Measurements from ENCODE around the gene HIP1. TPM values are rescaled to one million over a fixed set of nuclear protein-coding genes. Genes with fewer than 3 reads are reported as not detected.
A peak's percentile ranks its signal among the peaks of the same experiment; 100 is the strongest.
"Not testable (repeated sequence)": the region's sequence is repeated elsewhere in the genome, so short reads cannot be mapped to it uniquely, and the experiment has no call there.

The HIP1 gene
- polyA plus RNA-seq, 4 donors = 0.22 to 7.1 (median 2.2) TPM

- FAIRE-seq; DNase-seq; H3K9me3 ChIP-seq (ENCODE audit: control insufficient read depth in 2 of 2, insufficient read depth in 1 of 2, low read depth in 1 of 2, low read length in 1 of 2); H3K4me1 ChIP-seq (ENCODE audit: control insufficient read depth in 3 of 3, insufficient read depth in 2 of 3, low read depth in 1 of 3, low read length in 2 of 3); H3K27me3 ChIP-seq (ENCODE audit: control insufficient read depth in 3 of 3, insufficient read depth in 3 of 3, low read length in 3 of 3); H3K27ac ChIP-seq (ENCODE audit: low read depth in 1 of 3, low read length in 2 of 3); H3K36me3 ChIP-seq (ENCODE audit: control insufficient read depth in 3 of 3, insufficient read depth in 2 of 3, low read depth in 1 of 3, low read length in 3 of 3); H3K4me3 ChIP-seq (ENCODE audit: low read depth in 1 of 3, low read length in 3 of 3): not testable (repeated sequence)
- WGBS, 3 donors = 88 to 94% (median 91%) methylated on average over 9 of the region's 9 CpGs
Observed at GRCh38 chr7:75602831-75603230, 135.9 kb downstream of the HIP1 start.

DNA sequence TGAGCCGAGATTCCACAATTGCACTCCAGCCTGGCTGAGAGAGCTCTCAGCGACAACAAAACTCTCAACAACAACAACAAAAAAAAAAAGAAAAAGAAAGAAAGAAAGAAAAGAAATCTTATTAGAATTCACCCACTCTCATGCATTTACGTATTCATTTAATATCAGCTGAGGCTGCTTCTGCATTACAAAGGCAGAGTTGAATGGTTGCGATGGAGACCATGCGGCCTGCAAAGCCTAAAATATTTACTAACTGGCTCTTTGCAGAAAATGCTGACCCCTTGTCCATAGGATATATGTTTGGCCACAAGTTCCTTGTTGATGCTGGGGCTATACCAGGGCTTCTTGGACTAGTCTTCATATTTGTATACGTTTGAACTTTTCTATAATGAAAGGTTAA lies 137.2 kb downstream of the HIP1 start:
- DNase-seq (no peak), FAIRE-seq (no peak)
- 92 to 93% (median 93%) methylated on average over 6 of the region's 6 CpGs for WGBS, 3 donors

GRCh38 chr7:75600748-75601147 lies 138.0 kb downstream of the HIP1 start:
- not testable (repeated sequence) for H3K27me3 ChIP-seq (ENCODE audit: control insufficient read depth in 3 of 3, insufficient read depth in 3 of 3, low read length in 3 of 3); H3K9me3 ChIP-seq (ENCODE audit: control insufficient read depth in 2 of 2, insufficient read depth in 1 of 2, low read depth in 1 of 2, low read length in 1 of 2); DNase-seq; H3K27ac ChIP-seq (ENCODE audit: low read depth in 1 of 3, low read length in 2 of 3); H3K4me3 ChIP-seq (ENCODE audit: low read depth in 1 of 3, low read length in 3 of 3); H3K4me1 ChIP-seq (ENCODE audit: control insufficient read depth in 3 of 3, insufficient read depth in 2 of 3, low read depth in 1 of 3, low read length in 2 of 3); H3K36me3 ChIP-seq (ENCODE audit: control insufficient read depth in 3 of 3, insufficient read depth in 2 of 3, low read depth in 1 of 3, low read length in 3 of 3); FAIRE-seq
- 85 to 95% (median 86%) methylated on average over 4 of the region's 4 CpGs for WGBS, 3 donors

More for the DNA sequence above, 137.2 kb downstream of the HIP1 start:
- Histone ChIP-seq H3K36me3 (ENCODE audit: control insufficient read depth in 3 of 3, insufficient read depth in 2 of 3, low read depth in 1 of 3, low read length in 3 of 3) (peaks cover 0 to 4% (median 0%) of the 10 kb centered on the region in 3 donors), H3K27me3 (ENCODE audit: control insufficient read depth in 3 of 3, insufficient read depth in 3 of 3, low read length in 3 of 3) (no peaks in the 10 kb centered on the region), H3K27ac (ENCODE audit: low read depth in 1 of 3, low read length in 2 of 3) (no peak overlapping the region), H3K4me1 (ENCODE audit: control insufficient read depth in 3 of 3, insufficient read depth in 2 of 3, low read depth in 1 of 3, low read length in 2 of 3) (no peaks in the 10 kb centered on the region), H3K9me3 (ENCODE audit: control insufficient read depth in 2 of 2, insufficient read depth in 1 of 2, low read depth in 1 of 2, low read length in 1 of 2) (no peaks in the 10 kb centered on the region), H3K4me3 (ENCODE audit: low read depth in 1 of 3, low read length in 3 of 3) (no peak overlapping the region)

GRCh38 chr7:75599244-75599781 lies 139.4 kb downstream of the HIP1 start:
- H3K27ac ChIP-seq (ENCODE audit: low read depth in 1 of 3, low read length in 2 of 3) = peak overlapping the region in 2 of 3 donors; percentile 27 to 37
- H3K36me3 ChIP-seq (ENCODE audit: control insufficient read depth in 3 of 3, insufficient read depth in 2 of 3, low read depth in 1 of 3, low read length in 3 of 3) = peaks cover 0 to 4% (median 0%) of the 10 kb centered on the region in 3 donors
- no peaks in the 10 kb centered on the region for H3K4me1 ChIP-seq (ENCODE audit: control insufficient read depth in 3 of 3, insufficient read depth in 2 of 3, low read depth in 1 of 3, low read length in 2 of 3)
- no peaks in the 10 kb centered on the region for H3K9me3 ChIP-seq (ENCODE audit: control insufficient read depth in 2 of 2, insufficient read depth in 1 of 2, low read depth in 1 of 2, low read length in 1 of 2)
- 51 to 78% (median 76%) methylated on average over 14 to 15 of the region's 15 CpGs for WGBS, 3 donors
- no peak overlapping the region for H3K4me3 ChIP-seq (ENCODE audit: low read depth in 1 of 3, low read length in 3 of 3)
- no peaks in the 10 kb centered on the region for H3K27me3 ChIP-seq (ENCODE audit: control insufficient read depth in 3 of 3, insufficient read depth in 3 of 3, low read length in 3 of 3)
- no peak for FAIRE-seq
- no peak for DNase-seq

GRCh38 chr7:75596727-75597614 lies 141.8 kb downstream of the HIP1 start:
- Histone ChIP-seq H3K4me1 (ENCODE audit: control insufficient read depth in 3 of 3, insufficient read depth in 2 of 3, low read depth in 1 of 3, low read length in 2 of 3) (no peaks in the 10 kb centered on the region), H3K27me3 (ENCODE audit: control insufficient read depth in 3 of 3, insufficient read depth in 3 of 3, low read length in 3 of 3) (no peaks in the 10 kb centered on the region), H3K9me3 (ENCODE audit: control insufficient read depth in 2 of 2, insufficient read depth in 1 of 2, low read depth in 1 of 2, low read length in 1 of 2) (no peaks in the 10 kb centered on the region), H3K36me3 (ENCODE audit: control insufficient read depth in 3 of 3, insufficient read depth in 2 of 3, low read depth in 1 of 3, low read length in 3 of 3) (peaks cover 0 to 7% (median 0%) of the 10 kb centered on the region in 3 donors), H3K4me3 (ENCODE audit: low read depth in 1 of 3, low read length in 3 of 3) (no peak overlapping the region), H3K27ac (ENCODE audit: low read depth in 1 of 3, low read length in 2 of 3) (no peak overlapping the region)
- FAIRE-seq = no peak
- 74 to 78% (median 74%) methylated on average over 16 of the region's 16 CpGs for WGBS, 3 donors
- DNase-seq = peak in 1 of 2 donors; percentile 39

- Histone ChIP-seq H3K27me3 (ENCODE audit: control insufficient read depth in 3 of 3, insufficient read depth in 3 of 3, low read length in 3 of 3) (no peaks in the 10 kb centered on the region), H3K36me3 (ENCODE audit: control insufficient read depth in 3 of 3, insufficient read depth in 2 of 3, low read depth in 1 of 3, low read length in 3 of 3) (peaks cover 0 to 7% (median 0%) of the 10 kb centered on the region in 3 donors), H3K27ac (ENCODE audit: low read depth in 1 of 3, low read length in 2 of 3) (no peak overlapping the region), H3K9me3 (ENCODE audit: control insufficient read depth in 2 of 2, insufficient read depth in 1 of 2, low read depth in 1 of 2, low read length in 1 of 2) (peaks cover 0 to 4% of the 10 kb centered on the region in 2 donors), H3K4me3 (ENCODE audit: low read depth in 1 of 3, low read length in 3 of 3) (no peak overlapping the region), H3K4me1 (ENCODE audit: control insufficient read depth in 3 of 3, insufficient read depth in 2 of 3, low read depth in 1 of 3, low read length in 2 of 3) (no peaks in the 10 kb centered on the region)
- WGBS, 3 donors = 86 to 95% (median 91%) methylated on average over 4 of the region's 4 CpGs
- FAIRE-seq (no peak), DNase-seq (no peak)
Observed at GRCh38 chr7:75595766-75596165, 143.0 kb downstream of the HIP1 start.

GRCh38 chr7:75593500-75594184 lies 145.1 kb downstream of the HIP1 start:
- peak in 1 of 2 donors; percentile 70 for DNase-seq
- not testable (repeated sequence) for H3K4me3 ChIP-seq (ENCODE audit: low read depth in 1 of 3, low read length in 3 of 3); H3K27ac ChIP-seq (ENCODE audit: low read depth in 1 of 3, low read length in 2 of 3); H3K9me3 ChIP-seq (ENCODE audit: control insufficient read depth in 2 of 2, insufficient read depth in 1 of 2, low read depth in 1 of 2, low read length in 1 of 2); FAIRE-seq; H3K27me3 ChIP-seq (ENCODE audit: control insufficient read depth in 3 of 3, insufficient read depth in 3 of 3, low read length in 3 of 3); H3K36me3 ChIP-seq (ENCODE audit: control insufficient read depth in 3 of 3, insufficient read depth in 2 of 3, low read depth in 1 of 3, low read length in 3 of 3); H3K4me1 ChIP-seq (ENCODE audit: control insufficient read depth in 3 of 3, insufficient read depth in 2 of 3, low read depth in 1 of 3, low read length in 2 of 3)
- 49 to 81% (median 67%) methylated on average over 11 to 12 of the region's 12 CpGs for WGBS, 3 donors

DNA sequence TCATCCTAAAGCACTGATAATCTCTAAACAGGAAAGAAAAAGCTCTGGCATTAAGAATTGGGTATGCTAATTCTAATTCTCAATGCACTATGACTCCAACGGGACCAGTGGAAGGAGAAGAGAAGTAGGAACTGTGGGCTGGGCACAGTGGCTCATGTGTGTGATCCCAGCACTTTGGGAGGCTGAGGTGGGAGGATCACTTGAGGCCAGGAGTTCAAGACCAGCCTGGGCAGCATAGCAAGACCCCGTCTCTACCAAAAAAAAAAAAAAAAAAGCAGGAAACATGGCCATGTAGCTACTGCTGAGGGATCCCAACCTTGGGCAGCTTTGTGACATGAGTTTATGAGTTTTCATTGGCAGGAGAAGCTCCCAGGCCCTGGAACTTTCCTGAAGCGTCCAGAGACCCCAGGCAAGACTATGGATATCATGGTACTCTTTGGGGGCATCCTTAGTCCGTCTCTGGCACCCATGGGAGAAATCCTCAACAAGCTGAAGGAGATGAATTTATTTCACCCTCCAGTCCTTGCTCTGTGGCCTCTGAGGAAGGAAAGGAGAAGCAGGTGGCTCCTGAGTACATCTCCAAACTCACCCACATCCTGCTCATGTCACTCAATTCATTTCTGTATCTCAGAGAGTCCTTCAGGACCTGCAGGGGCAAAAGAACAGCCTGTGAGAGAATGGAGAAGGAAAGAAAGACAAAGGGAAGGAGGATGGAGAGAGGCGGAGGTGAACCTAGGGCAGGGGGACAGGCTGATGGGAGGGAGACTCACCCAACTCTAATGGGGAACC lies 147.1 kb downstream of the HIP1 start:
- no peak for DNase-seq
- no peaks in the 10 kb centered on the region for H3K27me3 ChIP-seq (ENCODE audit: control insufficient read depth in 3 of 3, insufficient read depth in 3 of 3, low read length in 3 of 3)
- no peak overlapping the region for H3K27ac ChIP-seq (ENCODE audit: low read depth in 1 of 3, low read length in 2 of 3)
- peaks cover 0 to 5% of the 10 kb centered on the region in 2 donors for H3K9me3 ChIP-seq (ENCODE audit: control insufficient read depth in 2 of 2, insufficient read depth in 1 of 2, low read depth in 1 of 2, low read length in 1 of 2)
- no peak for FAIRE-seq
- H3K36me3 ChIP-seq (ENCODE audit: control insufficient read depth in 3 of 3, insufficient read depth in 2 of 3, low read depth in 1 of 3, low read length in 3 of 3) = peaks cover 0 to 4% (median 0%) of the 10 kb centered on the region in 3 donors
- H3K4me3 ChIP-seq (ENCODE audit: low read depth in 1 of 3, low read length in 3 of 3) = no peak overlapping the region
- 87 to 92% (median 92%) methylated on average over 5 of the region's 5 CpGs for WGBS, 3 donors
- H3K4me1 ChIP-seq (ENCODE audit: control insufficient read depth in 3 of 3, insufficient read depth in 2 of 3, low read depth in 1 of 3, low read length in 2 of 3) = no peaks in the 10 kb centered on the region
